Vagina (tissue), 2 donors: Measurements from ENCODE around the gene MXD4.

ENCODE experiments used
- CTCF ChIP-seq, 3 experiments: fragments of 450-650 bp in 2 of 3; fragments of 200-600 bp in 1 of 3; sonication (generic) in 1 of 3; IDR thresholded peaks; one replicate each; pipeline ENCODE4 v1.5.1; 2017 to 2019; ENCODE audit warnings: antibody characterized with exemption in 3 of 3, mild to moderate bottlenecking in 2 of 3, moderate library complexity in 2 of 3
- POLR2AphosphoS5 ChIP-seq, 2 donors: sonication (generic); formaldehyde crosslinking; IDR thresholded peaks; one replicate each; pipeline ENCODE4 v1.9.0; 2017; ENCODE audit warnings: antibody characterized with exemption in 2 of 2, mild to moderate bottlenecking in 2 of 2, low read depth in 1 of 2; ENCODE audit not compliant: insufficient read depth in 1 of 2

DNA sequence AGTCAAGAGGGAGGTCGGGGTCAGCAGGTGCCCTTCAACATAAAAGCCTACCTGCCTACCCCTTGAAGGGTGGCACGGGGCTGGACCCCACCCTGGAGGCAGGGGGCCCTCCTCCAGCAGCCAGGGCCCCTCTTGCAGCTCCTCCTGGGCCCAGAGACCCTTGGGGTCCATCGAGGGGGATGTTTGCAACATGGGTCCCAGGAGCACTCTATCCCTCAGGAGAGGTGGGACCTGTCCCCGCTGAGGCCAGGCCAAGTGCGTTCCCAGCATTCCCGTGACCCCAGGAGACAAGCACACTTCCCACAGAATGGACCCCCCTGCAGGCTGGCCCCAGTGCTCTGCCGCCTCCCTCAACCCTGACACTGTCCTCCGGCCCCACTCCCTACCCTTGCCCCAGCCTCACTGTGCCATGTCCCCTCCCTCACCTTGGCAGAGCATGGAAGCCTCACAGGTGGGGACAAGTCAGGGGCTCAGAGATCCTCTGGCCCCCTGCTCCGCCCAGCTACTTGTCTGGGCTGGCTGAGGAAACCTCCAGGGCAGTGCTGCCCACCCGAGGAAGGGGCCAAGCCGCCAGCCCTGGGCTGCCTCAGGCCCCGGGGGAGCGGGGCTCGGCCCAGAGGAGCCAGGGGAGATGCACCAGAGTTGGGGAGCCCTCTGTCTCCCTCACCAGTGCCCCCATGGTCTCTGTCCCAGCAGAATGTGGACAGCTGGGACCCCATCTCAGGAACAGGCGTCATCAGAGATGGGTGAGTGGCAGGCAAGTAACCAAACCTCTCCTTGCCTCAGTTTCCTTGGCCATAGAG is 2.2 kb downstream of the MXD4 start:
- no peak for TF ChIP-seq CTCF (IDR thresholded peaks at IDR 0.05)
- TF ChIP-seq POLR2AphosphoS5 (IDR thresholded peaks at IDR 0.05; ENCODE audit: insufficient read depth in 1 of 2, low read depth in 1 of 2), result no peak
